Ovary (tissue), 9 donors: ENCODE results near the gene KCNJ10. TPM values are rescaled to one million over a fixed set of nuclear protein-coding genes. Genes with fewer than 3 reads are reported as not detected.

Source experiments
- DNase-seq, 5 donors: peaks; one replicate each; pipeline ENCODE4 v3.0.0-alpha.2; 2019 to 2020
- H3K27ac ChIP-seq, 2 donors: fragments of 200-600 bp; one replicate each; pipeline versions ENCODE4 v1.5.1 to v1.8.0; 2019 to 2022
- H3K27me3 ChIP-seq: fragments of 200-600 bp; one replicate; pipeline ENCODE4 v1.8.0; 2022
- H3K36me3 ChIP-seq: fragments of 200-600 bp; sonication (generic); one replicate; pipeline ENCODE4 v1.5.1; 2019
- H3K4me1 ChIP-seq: one replicate; pipeline ENCODE4 v1.8.1; 2013; ENCODE audit warnings: mild to moderate bottlenecking, moderate library complexity; ENCODE audit not compliant: insufficient read depth
- H3K4me3 ChIP-seq: fragments of 200-600 bp; sonication (generic); one replicate; pipeline ENCODE4 v1.5.1; 2017
- H3K9me3 ChIP-seq, 2 donors: fragments of 200-600 bp in 1 of 2; sonication (generic) in 1 of 2; one replicate each; pipeline versions ENCODE4 v1.5.1 to v1.8.1; 2013 to 2019; ENCODE audit warnings: mild to moderate bottlenecking in 1 of 2, moderate library complexity in 1 of 2
- CTCF ChIP-seq, 3 donors: fragments of 450-650 bp in 2 of 3; fragments of 200-600 bp in 1 of 3; IDR thresholded peaks; one replicate each; pipeline versions ENCODE4 v1.5.1 to v1.8.0; 2016 to 2022; ENCODE audit warnings: antibody characterized with exemption in 3 of 3, mild to moderate bottlenecking in 1 of 3
- EP300 ChIP-seq: sonication (generic); formaldehyde crosslinking; IDR thresholded peaks from one replicate; pipeline ENCODE4 v1.6.1; 2017; ENCODE audit warnings: antibody characterized with exemption
- POLR2A ChIP-seq: fragments of 450-650 bp; IDR thresholded peaks from one replicate; pipeline ENCODE4 v1.6.1; 2017; ENCODE audit warnings: antibody characterized with exemption, mild to moderate bottlenecking, moderate library complexity
- WGBS, 3 donors: extraction: QIAGEN DNeasy Blood & Tissue Kit in 1 of 3; methylation state at CpG; one replicate each; pipeline versions ENCODE4 v1.1.5 to v1.1.7; 2013 to 2017; 5-methylcytosine and 5-hydroxymethylcytosine counted together
- intact Hi-C, 4 donors: fragments of 100-400 bp; cut with DNase I; formaldehyde crosslinking; loops; one replicate each; pipeline versions ENCODE4 v1.11.0 to v1.15.1; 2022 to 2023
- polyA plus RNA-seq, 2 donors: library from polyadenylated mRNA; stranded (reverse); fragments of 200-250 nt in 1 of 2; fragments of 350-450 nt in 1 of 2; fragmentation: Illumina TruSeq in 1 of 2; extraction: RNeasy Lipid Tissue Mini Kit (QIAGEN cat#74804) in 1 of 2; gene quantifications; one replicate each; pipeline ENCODE4 v1.2.3, GENCODE V29; 2013 to 2014
- total RNA-seq, 7 donors: library from RNA; depleted of rRNA in 2 of 7; stranded (reverse); fragments of >200 nt in 2 of 7; fragmentation: NEBNext Ultra II Directional in 3 of 7; extraction: Animal tissue kit (Norgen Biotek cat#: 25700) in 3 of 7; gene quantifications; one replicate each; pipeline versions ENCODE4 v1.1.0 to v1.2.4, GENCODE V29; 2016 to 2023
- donor health status: DM: no; HTN: no; CAD: no; lungs with moderate emphysema.
- donor health status: DM: no; HTN: no; CAD: no.
- donor health status: Bipolar disorder and iron deficiency.
- donor health status: DM: yes; HTN: yes; CAD: no.
- donor health status: DM: no; HTN: no; CAD: no.
- donor health status: DM: yes; HTN: yes; CAD: no.

KCNJ10 gene
- total and polyA plus RNA-seq, 9 donors, result 0.02 to 0.28 (median 0.17) TPM; not detected in 5

DNA sequence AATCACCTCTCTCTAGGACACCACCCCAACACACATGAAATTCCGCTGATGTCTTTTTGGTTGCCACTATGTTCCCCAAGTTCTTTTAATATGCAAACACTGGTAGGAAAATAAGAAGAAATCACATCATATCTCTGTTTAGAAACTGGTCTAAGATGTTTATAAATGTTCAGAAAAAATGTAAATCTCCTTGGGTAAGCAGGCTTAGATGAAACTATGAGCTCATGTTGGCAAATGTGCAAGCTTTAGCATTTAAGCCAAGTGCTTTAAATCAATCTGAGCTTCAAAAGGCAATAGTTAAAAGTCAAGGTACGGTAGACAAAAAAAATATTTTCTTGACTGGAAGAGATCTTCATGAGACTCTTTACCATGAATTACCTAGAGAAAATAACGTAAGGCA, 90.7 kb downstream of the KCNJ10 start:
- WGBS, 3 donors, result 28 to 36% (median 31%) methylated on average over 3 of the region's 3 CpGs
- no peak for DNase-seq
- TF ChIP-seq POLR2A (no peak), CTCF (IDR thresholded peaks at IDR 0.05) (no peak)
- Histone ChIP-seq H3K36me3 (no peaks in the 10 kb centered on the region), H3K27ac (no peak overlapping the region), H3K9me3 (no peaks in the 10 kb centered on the region), H3K4me3 (no peak overlapping the region), H3K27me3 (no peaks in the 10 kb centered on the region), H3K4me1 (no peaks in the 10 kb centered on the region)
- intact Hi-C loops, result no loop called here

DNA sequence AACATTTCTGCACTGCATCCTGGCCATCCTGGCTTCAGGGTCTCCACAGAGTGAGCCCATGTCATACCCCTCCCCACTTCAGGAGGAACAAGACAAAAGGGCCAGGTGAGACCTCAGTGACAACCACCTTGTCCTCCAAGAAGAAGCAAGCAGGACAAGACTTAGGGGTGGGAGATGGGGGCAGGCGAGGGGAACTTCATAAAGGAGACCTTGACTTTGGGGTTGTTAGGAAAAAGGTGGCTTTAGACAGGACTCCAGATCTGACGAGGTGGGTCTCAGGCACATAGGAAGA, 91.9 kb downstream of the KCNJ10 start:
- no peak for DNase-seq
- Histone ChIP-seq H3K27ac (no peak overlapping the region), H3K9me3 (no peaks in the 10 kb centered on the region), H3K4me1 (no peaks in the 10 kb centered on the region), H3K4me3 (no peak overlapping the region), H3K36me3 (no peaks in the 10 kb centered on the region), H3K27me3 (no peaks in the 10 kb centered on the region)
- no peak for TF ChIP-seq POLR2A
- TF ChIP-seq CTCF (IDR thresholded peaks at IDR 0.05), result no peak
- no peak for TF ChIP-seq EP300
- intact Hi-C loops, result no loop called here
- 76 to 91% (median 85%) methylated on average over 2 of the region's 2 CpGs for WGBS, 3 donors

- Histone ChIP-seq H3K36me3 (no peaks in the 10 kb centered on the region), H3K4me3 (no peak overlapping the region), H3K9me3 (no peaks in the 10 kb centered on the region), H3K4me1 (no peaks in the 10 kb centered on the region), H3K27me3 (no peaks in the 10 kb centered on the region), H3K27ac (no peak overlapping the region)
- WGBS, 3 donors, result 82 to 91% (median 84%) methylated on average over 6 of the region's 6 CpGs
- no peak for TF ChIP-seq POLR2A
- TF ChIP-seq EP300, result no peak
- no peak for TF ChIP-seq CTCF (IDR thresholded peaks at IDR 0.05)
- no peak for DNase-seq
- intact Hi-C loops, result no loop called here
Observed at GRCh38 chr1:159977364-159978106, 92.4 kb downstream of the KCNJ10 start.

DNA sequence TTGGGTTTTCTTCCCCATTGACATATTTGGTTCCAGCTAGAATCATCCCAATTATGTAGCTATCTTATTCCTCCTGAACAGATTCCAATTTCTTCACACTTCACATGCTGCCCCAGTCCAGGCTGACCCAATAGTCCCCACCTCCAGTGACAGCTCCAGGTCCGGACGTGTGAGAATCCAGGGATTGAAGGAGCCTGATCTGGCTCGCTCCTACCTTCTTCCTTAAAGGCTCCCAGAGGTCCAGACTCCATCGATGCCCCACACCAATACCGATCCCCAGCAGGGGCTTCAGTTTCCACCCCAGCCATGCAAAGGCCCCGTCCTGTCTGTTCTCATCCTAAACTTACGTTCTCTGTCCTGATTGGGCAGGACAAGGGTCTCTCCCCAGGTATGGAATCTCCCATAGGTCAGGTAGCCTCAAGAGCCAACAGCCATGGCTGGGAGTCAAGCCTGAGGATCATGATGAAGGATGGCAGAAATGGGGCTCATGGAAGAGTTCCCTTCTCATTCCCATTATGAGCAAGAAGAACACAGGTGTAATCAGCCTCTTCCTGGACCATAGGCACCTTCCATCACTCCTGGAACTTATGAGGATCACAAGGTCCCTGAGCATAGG, 95.5 kb downstream of the KCNJ10 start:
- Histone ChIP-seq H3K9me3 (no peaks in the 10 kb centered on the region), H3K27ac (no peak overlapping the region), H3K4me1 (no peaks in the 10 kb centered on the region), H3K4me3 (no peak overlapping the region), H3K36me3 (no peaks in the 10 kb centered on the region), H3K27me3 (no peaks in the 10 kb centered on the region)
- intact Hi-C loops, result no loop called here
- TF ChIP-seq POLR2A (no peak), EP300 (no peak), CTCF (IDR thresholded peaks at IDR 0.05) (no peak)
- WGBS, 3 donors, result 83 to 89% (median 88%) methylated on average over 7 of the region's 7 CpGs
- DNase-seq, result no peak
